Upper lobe of left lung (tissue), 6 donors: ENCODE measurements around the gene TTC28. TPM values are rescaled to one million over a fixed set of nuclear protein-coding genes. Genes with fewer than 3 reads are reported as not detected.
"Not testable (repeated sequence)": the region's sequence is repeated elsewhere in the genome, so short reads cannot be mapped to it uniquely, and the experiment has no call there.

ENCODE experiments used
- ATAC-seq, 2 donors: fragments of 200-7000 bp; cut with Tn5 transposase; one replicate each; pipeline ENCODE4 v1.9.1; 2022; ENCODE audit warnings: mild to moderate bottlenecking in 2 of 2, moderate library complexity in 2 of 2; ENCODE audit not compliant: low FRiP score in 2 of 2
- DNase-seq, 2 donors: peaks; one replicate each; pipeline ENCODE4 v3.0.0-alpha.2; 2019 to 2020
- H3K27ac ChIP-seq, 4 donors: fragments of 200-600 bp; sonication (generic); one replicate each; pipeline ENCODE4 v1.5.1; 2016 to 2019
- H3K27me3 ChIP-seq, 4 donors: fragments of 200-600 bp; sonication (generic); one replicate each; pipeline ENCODE4 v1.5.1; 2017 to 2019
- H3K36me3 ChIP-seq, 4 donors: fragments of 200-600 bp; sonication (generic); one replicate each; pipeline ENCODE4 v1.5.1; 2016 to 2019
- H3K4me1 ChIP-seq, 4 donors: fragments of 200-600 bp; sonication (generic); one replicate each; pipeline ENCODE4 v1.5.1; 2018 to 2019
- H3K4me3 ChIP-seq, 4 donors: fragments of 200-600 bp; sonication (generic); one replicate each; pipeline ENCODE4 v1.5.1; 2017 to 2019; ENCODE audit warnings: mild to moderate bottlenecking in 2 of 4, moderate library complexity in 1 of 4
- H3K9me3 ChIP-seq, 4 donors: fragments of 200-600 bp; sonication (generic); one replicate each; pipeline ENCODE4 v1.5.1; 2018 to 2019
- CTCF ChIP-seq, 6 experiments: fragments of 450-650 bp in 4 of 6; fragments of 200-600 bp in 2 of 6; sonication (generic) in 2 of 6; IDR thresholded peaks; one replicate each; pipeline ENCODE4 v1.5.1; 2016 to 2019; ENCODE audit warnings: antibody characterized with exemption in 6 of 6
- EP300 ChIP-seq, 4 donors: sonication (generic); formaldehyde crosslinking; IDR thresholded peaks; one replicate each; pipeline ENCODE4 v1.5.1; 2017; ENCODE audit warnings: antibody characterized with exemption in 4 of 4, control low read depth in 2 of 4
- POLR2A ChIP-seq, 4 donors: fragments of 450-650 bp; IDR thresholded peaks; one replicate each; pipeline ENCODE4 v1.5.1; 2016 to 2017; ENCODE audit warnings: antibody characterized with exemption in 4 of 4, mild to moderate bottlenecking in 2 of 4
- POLR2AphosphoS5 ChIP-seq, 2 donors: sonication (generic); formaldehyde crosslinking; IDR thresholded peaks; one replicate each; pipeline ENCODE4 v1.5.1; 2017; ENCODE audit warnings: antibody characterized with exemption in 2 of 2
- WGBS, 2 donors: methylation state at CpG; one replicate each; pipeline ENCODE4 v1.1.5; 2017 to 2018; 5-methylcytosine and 5-hydroxymethylcytosine counted together
- total RNA-seq, 6 donors: library from RNA; depleted of rRNA in 4 of 6; stranded (reverse); fragments of >200 nt in 4 of 6; gene quantifications; one replicate each; pipeline versions ENCODE4 v1.1.0 to v1.2.1, GENCODE V29; 2016 to 2021
- donor health status: DM: no; HTN: no; CAD: no; lungs with moderate emphysema.
- donor health status: DM: no; HTN: yes; CAD: no; lungs with severe emphysema.

The TTC28 gene
- total RNA-seq, 6 donors from 2014 or later = 30.1 to 69.4 (median 41.4) TPM

- peaks cover 0 to 5% (median 0%) of the 10 kb centered on the region in 4 donors for H3K9me3 ChIP-seq
- WGBS, 2 donors = 80 to 85% methylated on average over 2 of the region's 2 CpGs
- no peaks in the 10 kb centered on the region for H3K27me3 ChIP-seq
- DNase-seq (no peak), ATAC-seq (no peak)
- no peak for TF ChIP-seq EP300 (IDR thresholded peaks at IDR 0.05)
- TF ChIP-seq CTCF (IDR thresholded peaks at IDR 0.05) = no peak
- TF ChIP-seq POLR2A (IDR thresholded peaks at IDR 0.05) = no peak
- H3K27ac ChIP-seq = no peak overlapping the region
- H3K36me3 ChIP-seq = no peaks in the 10 kb centered on the region
- no peaks in the 10 kb centered on the region for H3K4me1 ChIP-seq
- no peak overlapping the region for H3K4me3 ChIP-seq
Measured at GRCh38 chr22:28544431-28544868, 135.2 kb downstream of the TTC28 start.

DNA sequence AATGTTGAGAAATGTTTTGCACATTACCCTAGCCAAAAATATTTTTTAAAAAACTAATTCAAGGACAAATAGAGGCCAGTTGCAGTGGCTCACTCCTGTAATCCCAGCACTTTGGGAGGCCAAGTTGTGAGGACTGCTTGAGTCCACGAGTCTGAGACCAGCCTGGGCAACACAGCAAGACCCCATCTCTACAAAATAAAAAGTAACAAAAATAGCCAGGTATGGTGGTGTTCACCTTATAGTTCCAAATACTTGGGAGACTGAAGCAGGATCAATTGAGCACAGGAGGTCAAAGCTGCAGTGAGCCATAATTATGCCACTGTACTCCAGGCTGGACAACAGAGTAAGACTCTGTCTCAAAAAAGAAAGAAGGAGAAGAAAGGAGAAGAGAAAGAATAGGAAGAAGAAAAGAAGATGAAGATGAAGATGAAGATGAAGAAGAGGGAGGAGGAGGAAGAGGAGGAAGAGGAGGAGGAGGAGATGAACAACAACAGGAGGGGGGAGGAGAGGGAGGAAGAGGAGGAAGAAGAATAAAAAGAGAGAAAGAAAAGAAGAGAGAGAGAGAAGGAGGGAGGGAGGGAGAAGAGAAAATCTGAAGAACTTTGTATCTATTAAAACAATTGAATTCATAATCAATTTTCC, 136.5 kb downstream of the TTC28 start:
- Histone ChIP-seq H3K4me3 (no peak overlapping the region), H3K36me3 (no peaks in the 10 kb centered on the region), H3K27ac (no peak overlapping the region), H3K27me3 (no peaks in the 10 kb centered on the region), H3K4me1 (no peaks in the 10 kb centered on the region), H3K9me3 (peaks cover 0 to 5% (median 0%) of the 10 kb centered on the region in 4 donors)
- DNase-seq (no peak), ATAC-seq (no peak)
- WGBS, 2 donors = 100% methylated on average over 1 of the region's 1 CpG
- TF ChIP-seq CTCF (IDR thresholded peaks at IDR 0.05) (no peak), POLR2AphosphoS5 (IDR thresholded peaks at IDR 0.05) (no peak), POLR2A (IDR thresholded peaks at IDR 0.05) (no peak)

DNA sequence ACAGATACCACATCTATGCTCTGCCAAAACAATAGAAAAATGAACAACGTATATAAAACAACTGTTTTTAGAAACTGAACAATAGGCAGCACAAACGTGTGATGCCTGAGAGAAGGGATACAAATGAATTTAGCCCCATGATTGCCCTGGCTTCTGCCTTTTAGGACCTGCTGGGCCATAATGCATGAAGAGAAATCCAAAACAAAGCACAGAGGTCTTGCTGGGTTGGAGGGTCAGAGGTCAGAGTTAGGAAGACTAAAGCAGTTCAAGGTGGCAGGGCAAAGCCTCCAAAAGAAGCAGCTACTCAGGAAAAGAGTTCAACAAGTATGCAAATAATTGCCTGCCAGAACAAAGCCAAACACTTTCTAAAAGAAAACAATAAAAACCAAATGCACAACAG, 138.5 kb downstream of the TTC28 start:
- Histone ChIP-seq H3K9me3 (peaks cover 0 to 5% (median 0%) of the 10 kb centered on the region in 4 donors), H3K36me3 (no peaks in the 10 kb centered on the region), H3K27ac (no peak overlapping the region), H3K4me3 (no peak overlapping the region), H3K27me3 (no peaks in the 10 kb centered on the region), H3K4me1 (no peaks in the 10 kb centered on the region)
- DNase-seq = no peak
- 57 to 72% methylated on average over 2 of the region's 2 CpGs for WGBS, 2 donors
- TF ChIP-seq CTCF (IDR thresholded peaks at IDR 0.05) = no peak
- no peak for TF ChIP-seq POLR2A (IDR thresholded peaks at IDR 0.05)
- TF ChIP-seq POLR2AphosphoS5 (IDR thresholded peaks at IDR 0.05) = no peak
- no peak for TF ChIP-seq EP300 (IDR thresholded peaks at IDR 0.05)
- ATAC-seq = no peak

DNA sequence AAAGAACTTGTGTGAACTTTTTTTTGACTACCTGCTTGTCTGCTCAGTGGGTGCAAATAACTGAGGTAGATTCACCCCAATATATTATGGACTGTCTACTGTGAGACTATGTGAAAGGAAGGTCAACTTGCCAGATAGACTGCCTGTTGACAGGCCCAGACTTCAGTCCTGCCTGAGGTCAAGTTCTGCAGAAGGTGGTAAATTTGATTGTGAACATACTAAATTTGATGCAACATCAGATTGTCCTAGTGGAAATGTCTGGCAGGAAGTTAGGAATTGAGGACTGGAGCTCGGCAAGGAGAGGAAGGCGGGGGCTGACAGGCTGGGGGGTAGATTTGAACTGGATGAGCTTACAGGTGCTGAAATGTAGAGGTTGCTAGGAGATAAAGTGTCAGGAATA, 140.7 kb downstream of the TTC28 start:
- peaks cover 0 to 5% (median 0%) of the 10 kb centered on the region in 4 donors for H3K9me3 ChIP-seq
- no peaks in the 10 kb centered on the region for H3K36me3 ChIP-seq
- no peaks in the 10 kb centered on the region for H3K27me3 ChIP-seq
- DNase-seq (no peak), ATAC-seq (no peak)
- WGBS, 2 donors = 91 to 95% methylated on average over 2 of the region's 2 CpGs
- no peaks in the 10 kb centered on the region for H3K4me1 ChIP-seq
- TF ChIP-seq POLR2A (IDR thresholded peaks at IDR 0.05) (no peak), CTCF (IDR thresholded peaks at IDR 0.05) (no peak), POLR2AphosphoS5 (IDR thresholded peaks at IDR 0.05) (no peak), EP300 (IDR thresholded peaks at IDR 0.05) (no peak)
- H3K27ac ChIP-seq = no peak overlapping the region
- H3K4me3 ChIP-seq = no peak overlapping the region

GRCh38 chr22:28530565-28530964, 149.1 kb downstream of the TTC28 start:
- H3K9me3 ChIP-seq = peaks cover 0 to 14% (median 4%) of the 10 kb centered on the region in 4 donors
- not testable (repeated sequence) for H3K4me1 ChIP-seq, H3K4me3 ChIP-seq, DNase-seq, H3K27ac ChIP-seq, ATAC-seq, H3K27me3 ChIP-seq, H3K36me3 ChIP-seq
- 95% methylated on average over 4 of the region's 4 CpGs for WGBS, 2 donors

GRCh38 chr22:28529144-28529543, 150.5 kb downstream of the TTC28 start:
- H3K9me3 ChIP-seq = peaks cover 0 to 14% (median 4%) of the 10 kb centered on the region in 4 donors
- WGBS, 2 donors = 92 to 94% methylated on average over 5 to 10 of the region's 10 CpGs
- H3K36me3 ChIP-seq, H3K27ac ChIP-seq, ATAC-seq, H3K4me1 ChIP-seq, H3K4me3 ChIP-seq, H3K27me3 ChIP-seq: not testable (repeated sequence)
- peak in 1 of 2 donors; percentile 47 for DNase-seq
